Stimulated activated naive CD8-positive, alpha-beta T cell treated with anti-CD3 and anti-CD28 coated beads, Interleukin-15, Interleukin-2, amounts not matched to agents 100 ng/mL and 50 ng/mL, for 24 hours (primary cell): ENCODE data around the gene UNC93A.
"Not testable (repeated sequence)": the region's sequence is repeated elsewhere in the genome, so short reads cannot be mapped to it uniquely, and the experiment has no call there.

ENCODE experiments used
- H3K27ac Mint-ChIP-seq: one replicate; pipeline ENCODE4 v1.8.0; 2021; ENCODE audit warnings: mild to moderate bottlenecking, mixed read lengths
- H3K27me3 Mint-ChIP-seq: one replicate; pipeline ENCODE4 v1.8.0; 2021; ENCODE audit warnings: mixed read lengths
- H3K36me3 Mint-ChIP-seq: one replicate; pipeline ENCODE4 v1.8.0; 2021; ENCODE audit warnings: low read depth, mixed read lengths
- H3K4me1 Mint-ChIP-seq: one replicate; pipeline ENCODE4 v1.8.0; 2021; ENCODE audit warnings: low read depth, mixed read lengths
- H3K4me3 Mint-ChIP-seq: one replicate; pipeline ENCODE4 v1.8.0; 2021; ENCODE audit warnings: mild to moderate bottlenecking, mixed read lengths
- H3K9me3 Mint-ChIP-seq: one replicate; pipeline ENCODE4 v1.8.0; 2021; ENCODE audit warnings: mixed read lengths

Gene UNC93A

GRCh38 chr6:167266830-167267555 is 24.1 kb upstream of the UNC93A start:
- no peaks in the 10 kb centered on the region for H3K9me3 Mint-ChIP-seq
- H3K4me3 Mint-ChIP-seq: no peak overlapping the region
- no peaks in the 10 kb centered on the region for H3K4me1 Mint-ChIP-seq
- peaks cover 21% of the 10 kb centered on the region for H3K27me3 Mint-ChIP-seq
- H3K36me3 Mint-ChIP-seq: no peaks in the 10 kb centered on the region
- no peak overlapping the region for H3K27ac Mint-ChIP-seq

GRCh38 chr6:167267556-167267898 is 23.6 kb upstream of the UNC93A start:
- not testable (repeated sequence) for H3K9me3 Mint-ChIP-seq, H3K4me3 Mint-ChIP-seq, H3K4me1 Mint-ChIP-seq, H3K27ac Mint-ChIP-seq, H3K36me3 Mint-ChIP-seq
- H3K27me3 Mint-ChIP-seq: peaks cover 20% of the 10 kb centered on the region

GRCh38 chr6:167267921-167268401 is 23.2 kb upstream of the UNC93A start:
- H3K9me3 Mint-ChIP-seq: no peaks in the 10 kb centered on the region
- H3K36me3 Mint-ChIP-seq: no peaks in the 10 kb centered on the region
- H3K4me3 Mint-ChIP-seq: no peak overlapping the region
- no peak overlapping the region for H3K27ac Mint-ChIP-seq
- H3K27me3 Mint-ChIP-seq: peaks cover 20% of the 10 kb centered on the region
- H3K4me1 Mint-ChIP-seq: no peaks in the 10 kb centered on the region

DNA sequence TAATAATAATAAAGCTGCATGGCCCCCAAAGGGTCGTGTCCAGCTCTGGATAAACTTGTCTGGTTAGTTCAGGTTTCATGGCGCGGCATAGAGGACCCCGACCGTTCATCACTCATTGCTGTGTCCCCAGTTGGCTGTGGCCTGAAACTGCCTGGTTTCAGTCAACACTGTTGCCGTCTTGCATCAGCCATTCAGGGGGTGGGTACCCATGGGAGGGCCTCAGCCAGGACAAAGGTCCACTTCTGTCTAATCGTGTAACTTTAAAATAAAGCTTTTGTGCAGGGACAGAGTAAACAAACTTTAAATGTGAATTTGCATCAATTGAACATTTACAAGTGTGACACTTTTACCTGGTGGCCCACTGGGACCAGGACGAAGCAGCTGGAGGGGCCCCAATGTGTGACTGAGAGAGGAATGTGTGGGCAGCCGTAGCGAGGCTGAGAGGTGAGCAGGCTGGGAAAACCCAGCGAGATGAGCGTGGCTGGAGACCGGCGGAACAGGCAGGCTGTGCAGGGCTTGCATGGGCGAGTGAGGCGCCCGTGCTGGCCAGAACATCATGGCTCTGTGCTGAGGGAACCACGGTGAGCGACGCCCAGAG is 22.3 kb upstream of the UNC93A start:
- no peak overlapping the region for H3K27ac Mint-ChIP-seq
- no peaks in the 10 kb centered on the region for H3K36me3 Mint-ChIP-seq
- H3K4me3 Mint-ChIP-seq: no peak overlapping the region
- peaks cover 16% of the 10 kb centered on the region for H3K27me3 Mint-ChIP-seq
- H3K9me3 Mint-ChIP-seq: no peaks in the 10 kb centered on the region
- H3K4me1 Mint-ChIP-seq: no peaks in the 10 kb centered on the region

DNA sequence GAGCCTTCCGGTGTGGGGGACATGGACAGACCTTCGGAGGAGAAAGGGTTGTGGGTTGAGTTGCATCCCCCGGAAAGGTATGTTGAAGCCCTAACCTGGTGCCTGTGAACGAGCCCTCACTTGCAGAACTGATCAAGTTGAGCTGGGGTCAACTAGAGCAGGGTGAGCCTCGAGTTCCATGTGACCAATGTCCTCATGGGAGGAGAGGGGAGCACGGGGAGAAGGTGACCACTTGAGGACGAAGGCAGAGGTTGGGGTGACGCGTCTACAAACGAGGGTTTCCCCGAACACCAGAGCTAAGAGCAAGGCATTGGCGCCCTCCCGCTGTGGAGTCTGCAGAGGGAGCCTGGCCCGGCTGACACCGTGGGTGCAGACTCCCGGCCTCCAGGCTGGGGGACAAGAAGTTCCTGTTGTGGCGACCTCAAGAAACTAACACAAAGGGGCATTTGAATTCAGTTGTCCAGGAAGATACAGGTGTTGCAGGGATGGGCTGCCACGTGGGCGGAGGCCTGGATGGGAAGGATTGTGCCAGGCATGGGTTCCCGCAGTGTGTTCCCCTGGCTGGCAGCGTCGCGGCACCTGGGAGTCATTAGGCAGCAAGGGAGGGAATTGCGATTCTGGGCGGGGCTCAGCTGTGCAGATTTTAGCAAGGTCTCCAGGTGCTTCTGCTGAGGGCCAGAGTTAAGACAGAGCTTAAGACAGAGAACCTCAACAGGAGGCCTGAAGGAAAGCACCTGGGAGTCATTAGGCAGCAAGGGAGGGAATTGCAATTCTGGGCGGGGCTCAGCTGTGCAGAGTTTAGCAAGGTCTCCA is 20.4 kb upstream of the UNC93A start:
- Mint-ChIP-seq H3K4me3 (no peak overlapping the region), H3K4me1 (no peaks in the 10 kb centered on the region), H3K27me3 (peaks cover 8% of the 10 kb centered on the region), H3K36me3 (no peaks in the 10 kb centered on the region), H3K27ac (no peak overlapping the region), H3K9me3 (no peaks in the 10 kb centered on the region)

- no peak overlapping the region for H3K4me3 Mint-ChIP-seq
- no peaks in the 10 kb centered on the region for H3K36me3 Mint-ChIP-seq
- no peaks in the 10 kb centered on the region for H3K9me3 Mint-ChIP-seq
Observed at GRCh38 chr6:167272151-167272550, 19.0 kb upstream of the UNC93A start.

GRCh38 chr6:167272696-167273379 is 18.3 kb upstream of the UNC93A start:
- H3K27me3 Mint-ChIP-seq: peaks cover 16% of the 10 kb centered on the region
- no peak overlapping the region for H3K27ac Mint-ChIP-seq
- H3K36me3 Mint-ChIP-seq: no peaks in the 10 kb centered on the region
- H3K4me3 Mint-ChIP-seq: no peak overlapping the region
- no peaks in the 10 kb centered on the region for H3K4me1 Mint-ChIP-seq
- no peaks in the 10 kb centered on the region for H3K9me3 Mint-ChIP-seq

More at GRCh38 chr6:167272151-167272550, 19.0 kb upstream of the UNC93A start:
- H3K27me3 Mint-ChIP-seq: peaks cover 12% of the 10 kb centered on the region
- no peak overlapping the region for H3K27ac Mint-ChIP-seq
- no peaks in the 10 kb centered on the region for H3K4me1 Mint-ChIP-seq

DNA sequence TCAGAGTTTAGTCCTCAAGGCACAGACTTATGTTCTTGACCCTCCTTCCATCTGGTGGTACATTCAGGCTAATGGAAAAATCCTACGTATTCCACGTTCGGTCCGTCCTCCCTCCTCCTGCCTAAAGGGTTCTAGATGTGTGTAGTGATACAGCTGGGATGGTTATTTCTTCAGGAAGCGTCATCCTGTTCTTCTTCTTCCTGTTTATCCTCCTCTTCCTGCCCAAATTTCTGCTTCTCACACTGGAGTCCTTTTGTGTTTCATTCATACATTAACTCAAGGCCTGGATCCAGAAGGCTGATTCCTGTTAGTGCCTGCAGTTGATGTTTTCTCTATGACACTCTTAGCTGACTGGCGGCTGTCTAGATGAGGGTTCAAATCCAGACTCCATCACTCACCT is 16.8 kb upstream of the UNC93A start:
- Mint-ChIP-seq H3K9me3 (no peaks in the 10 kb centered on the region), H3K27ac (no peak overlapping the region), H3K4me1 (no peaks in the 10 kb centered on the region), H3K36me3 (no peaks in the 10 kb centered on the region), H3K4me3 (no peak overlapping the region), H3K27me3 (peaks cover 18% of the 10 kb centered on the region)

GRCh38 chr6:167275001-167275400 is 16.1 kb upstream of the UNC93A start:
- no peak overlapping the region for H3K27ac Mint-ChIP-seq
- no peaks in the 10 kb centered on the region for H3K36me3 Mint-ChIP-seq
- no peak overlapping the region for H3K4me3 Mint-ChIP-seq
- H3K27me3 Mint-ChIP-seq: peaks cover 21% of the 10 kb centered on the region
- no peaks in the 10 kb centered on the region for H3K9me3 Mint-ChIP-seq
- H3K4me1 Mint-ChIP-seq: no peaks in the 10 kb centered on the region

- Mint-ChIP-seq H3K36me3 (no peaks in the 10 kb centered on the region), H3K9me3 (no peaks in the 10 kb centered on the region), H3K4me3 (no peak overlapping the region), H3K27me3 (peaks cover 21% of the 10 kb centered on the region), H3K27ac (no peak overlapping the region), H3K4me1 (no peaks in the 10 kb centered on the region)
Observed at GRCh38 chr6:167275436-167275835, 15.7 kb upstream of the UNC93A start.

DNA sequence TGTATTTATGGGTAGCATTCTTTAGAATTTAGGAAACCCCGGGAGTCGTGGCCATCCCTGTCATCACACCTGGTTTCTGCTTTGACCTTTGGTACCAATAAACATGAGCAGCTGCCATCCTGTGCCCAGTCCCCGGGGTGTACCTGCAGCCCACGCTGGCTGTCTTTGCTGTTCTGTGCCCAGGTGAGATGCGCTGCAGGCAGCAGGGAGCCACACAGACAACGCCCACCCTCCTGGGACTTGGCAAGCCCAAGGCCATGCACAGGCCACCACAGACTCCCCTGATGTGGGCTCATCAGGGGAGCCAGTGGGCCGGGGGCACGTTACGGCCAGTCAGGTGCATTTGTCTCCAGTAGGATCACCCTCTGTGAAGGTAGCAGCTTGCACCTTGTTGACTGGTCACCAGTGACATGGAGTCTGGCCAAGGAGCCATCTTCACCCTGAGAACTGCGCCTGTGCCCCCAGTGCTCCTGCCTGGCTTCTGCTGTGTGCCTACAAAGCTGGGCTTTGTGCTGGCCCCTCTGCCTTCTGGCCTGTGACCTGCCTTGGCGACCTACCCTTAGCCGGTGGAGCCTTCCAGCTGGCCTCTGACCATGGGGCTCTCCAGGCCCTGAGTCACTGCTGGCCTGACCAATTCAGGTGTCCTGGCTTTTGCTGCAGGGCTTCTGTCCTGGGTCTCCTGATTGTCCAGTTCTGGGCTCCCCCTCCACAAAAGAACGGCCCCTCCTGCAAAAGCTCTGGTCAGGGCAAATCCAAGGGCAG is 14.2 kb upstream of the UNC93A start:
- no peaks in the 10 kb centered on the region for H3K36me3 Mint-ChIP-seq

GRCh38 chr6:167278173-167278940 is 12.8 kb upstream of the UNC93A start:
- H3K9me3 Mint-ChIP-seq, H3K27ac Mint-ChIP-seq, H3K4me3 Mint-ChIP-seq, H3K4me1 Mint-ChIP-seq, H3K36me3 Mint-ChIP-seq: not testable (repeated sequence)
- peaks cover 21% of the 10 kb centered on the region for H3K27me3 Mint-ChIP-seq

More for the DNA sequence above, 14.2 kb upstream of the UNC93A start:
- Mint-ChIP-seq H3K9me3 (no peaks in the 10 kb centered on the region), H3K27me3 (peaks cover 21% of the 10 kb centered on the region), H3K4me3 (no peak overlapping the region), H3K27ac (no peak overlapping the region), H3K4me1 (no peaks in the 10 kb centered on the region)

DNA sequence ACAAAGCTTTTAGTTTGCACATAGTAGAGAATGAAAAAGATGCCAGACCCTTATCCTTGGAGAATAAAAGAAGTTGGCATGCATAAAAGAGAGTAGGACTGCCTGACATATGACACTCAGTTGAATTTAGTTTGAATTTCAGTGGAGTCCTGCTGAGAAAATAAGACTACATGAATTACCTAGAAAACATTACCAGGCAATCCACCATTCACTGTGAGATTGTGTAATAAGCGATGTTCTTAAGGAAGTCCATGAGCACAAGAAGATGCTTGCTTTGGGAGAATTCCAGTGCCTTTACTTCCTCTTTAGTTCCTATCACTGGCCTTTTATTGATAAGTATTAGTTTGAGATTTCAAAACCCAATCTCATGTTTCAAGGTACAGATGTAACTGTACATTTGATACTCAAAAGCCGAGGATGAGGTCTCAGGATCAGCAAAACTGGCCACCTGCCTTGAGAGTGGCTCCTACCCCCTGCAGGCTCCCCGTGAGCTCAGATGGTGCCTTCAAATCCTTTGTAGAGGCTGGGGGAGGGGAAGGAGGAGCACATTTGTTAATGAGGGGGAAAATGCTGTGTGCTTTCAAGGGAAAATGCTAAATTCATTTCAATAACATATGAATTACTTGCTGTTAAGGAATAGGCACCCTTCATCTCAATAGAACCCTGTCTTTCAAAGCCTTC is 11.2 kb upstream of the UNC93A start:
- no peak overlapping the region for H3K4me3 Mint-ChIP-seq
- H3K27ac Mint-ChIP-seq: no peak overlapping the region
- H3K9me3 Mint-ChIP-seq: no peaks in the 10 kb centered on the region
- no peaks in the 10 kb centered on the region for H3K36me3 Mint-ChIP-seq
- no peaks in the 10 kb centered on the region for H3K4me1 Mint-ChIP-seq
- H3K27me3 Mint-ChIP-seq: peaks cover 21% of the 10 kb centered on the region
